Upper lobe of left lung (tissue), 6 donors: Measurements from ENCODE around the gene RNFT2. TPM values are rescaled to one million over a fixed set of nuclear protein-coding genes. Genes with fewer than 3 reads are reported as not detected.
A peak's percentile ranks its signal among the peaks of the same experiment; 100 is the strongest.

Source experiments
- ATAC-seq, 2 donors: fragments of 200-7000 bp; cut with Tn5 transposase; one replicate each; pipeline ENCODE4 v1.9.1; 2022; ENCODE audit warnings: mild to moderate bottlenecking in 2 of 2, moderate library complexity in 2 of 2; ENCODE audit not compliant: low FRiP score in 2 of 2
- DNase-seq, 2 donors: peaks; one replicate each; pipeline ENCODE4 v3.0.0-alpha.2; 2019 to 2020
- H3K27ac ChIP-seq, 4 donors: fragments of 200-600 bp; sonication (generic); one replicate each; pipeline ENCODE4 v1.5.1; 2016 to 2019
- H3K27me3 ChIP-seq, 4 donors: fragments of 200-600 bp; sonication (generic); one replicate each; pipeline ENCODE4 v1.5.1; 2017 to 2019
- H3K36me3 ChIP-seq, 4 donors: fragments of 200-600 bp; sonication (generic); one replicate each; pipeline ENCODE4 v1.5.1; 2016 to 2019
- H3K4me1 ChIP-seq, 4 donors: fragments of 200-600 bp; sonication (generic); one replicate each; pipeline ENCODE4 v1.5.1; 2018 to 2019
- H3K4me3 ChIP-seq, 4 donors: fragments of 200-600 bp; sonication (generic); one replicate each; pipeline ENCODE4 v1.5.1; 2017 to 2019; ENCODE audit warnings: mild to moderate bottlenecking in 2 of 4, moderate library complexity in 1 of 4
- H3K9me3 ChIP-seq, 4 donors: fragments of 200-600 bp; sonication (generic); one replicate each; pipeline ENCODE4 v1.5.1; 2018 to 2019
- EP300 ChIP-seq, 4 donors: sonication (generic); formaldehyde crosslinking; IDR thresholded peaks; one replicate each; pipeline ENCODE4 v1.5.1; 2017; ENCODE audit warnings: antibody characterized with exemption in 4 of 4, control low read depth in 2 of 4
- POLR2A ChIP-seq, 4 donors: fragments of 450-650 bp; IDR thresholded peaks; one replicate each; pipeline ENCODE4 v1.5.1; 2016 to 2017; ENCODE audit warnings: antibody characterized with exemption in 4 of 4, mild to moderate bottlenecking in 2 of 4
- POLR2AphosphoS5 ChIP-seq, 2 donors: sonication (generic); formaldehyde crosslinking; IDR thresholded peaks; one replicate each; pipeline ENCODE4 v1.5.1; 2017; ENCODE audit warnings: antibody characterized with exemption in 2 of 2
- WGBS, 2 donors: methylation state at CpG; one replicate each; pipeline ENCODE4 v1.1.5; 2017 to 2018; 5-methylcytosine and 5-hydroxymethylcytosine counted together
- total RNA-seq, 6 donors: library from RNA; depleted of rRNA in 4 of 6; stranded (reverse); fragments of >200 nt in 4 of 6; gene quantifications; one replicate each; pipeline versions ENCODE4 v1.1.0 to v1.2.1, GENCODE V29; 2016 to 2021
- TF ChIP-seq, protein P1 (sequence below), 6 experiments: fragments of 450-650 bp in 4 of 6; fragments of 200-600 bp in 2 of 6; sonication (generic) in 2 of 6; IDR thresholded peaks; one replicate each; pipeline ENCODE4 v1.5.1; 2016 to 2019; ENCODE audit warnings: antibody characterized with exemption in 6 of 6
- donor health status: DM: no; HTN: no; CAD: no; lungs with moderate emphysema.
- donor health status: DM: no; HTN: yes; CAD: no; lungs with severe emphysema.

The RNFT2 gene
- total RNA-seq, 6 donors from 2014 or later, result 0.91 to 4.8 (median 2.1) TPM

DNA sequence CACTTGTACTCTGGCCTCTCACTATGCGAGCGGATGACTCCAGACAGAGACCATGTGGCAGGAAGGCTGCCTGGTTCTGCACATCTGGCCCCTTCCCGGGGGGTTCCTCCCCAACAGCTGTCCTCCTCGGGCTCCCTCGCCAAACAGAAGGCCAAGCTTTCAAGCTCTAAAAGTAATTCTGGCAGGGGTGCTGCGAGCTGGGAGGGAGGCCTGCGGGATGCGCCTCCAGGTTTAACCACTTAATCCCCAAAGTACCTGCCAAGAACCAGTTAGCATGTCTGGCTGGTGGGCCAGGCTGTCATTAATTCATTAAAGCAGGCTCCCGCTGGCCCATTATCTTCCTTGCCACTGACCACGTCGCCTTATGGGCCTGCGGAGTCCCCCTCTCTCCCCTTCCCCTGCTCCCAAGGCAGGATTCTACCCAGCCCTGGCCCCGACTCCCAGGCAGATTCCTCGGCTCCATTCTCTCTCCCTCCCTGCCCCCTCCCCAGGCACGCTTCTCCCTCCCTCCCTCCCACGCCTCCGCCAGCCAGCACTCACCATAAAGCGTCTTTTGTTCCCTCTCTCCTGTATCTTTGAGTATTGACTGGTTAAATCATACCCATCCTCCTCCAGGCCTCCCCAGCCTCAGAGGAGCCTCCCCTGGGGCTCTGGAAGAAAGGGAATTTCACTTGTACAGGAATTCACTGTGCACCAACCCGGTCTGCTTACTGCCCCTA, 138.2 kb downstream of the RNFT2 start:
- ATAC-seq (no peak), DNase-seq (no peak)
- 23 to 25% methylated on average over 14 to 19 of the region's 19 CpGs for WGBS, 2 donors
- no peak overlapping the region for H3K27ac ChIP-seq
- H3K36me3 ChIP-seq, result no peaks in the 10 kb centered on the region
- peaks cover 5 to 8% (median 5%) of the 10 kb centered on the region in 4 donors for H3K9me3 ChIP-seq
- H3K4me1 ChIP-seq, result peaks cover 23 to 31% (median 28%) of the 10 kb centered on the region in 4 donors
- peaks cover 0 to 38% (median 18%) of the 10 kb centered on the region in 4 donors for H3K27me3 ChIP-seq
- no peak overlapping the region for H3K4me3 ChIP-seq
- TF ChIP-seq EP300 (IDR thresholded peaks at IDR 0.05) (no peak), POLR2AphosphoS5 (IDR thresholded peaks at IDR 0.05) (no peak), POLR2A (IDR thresholded peaks at IDR 0.05) (no peak)
- TF ChIP-seq, protein P1, sequence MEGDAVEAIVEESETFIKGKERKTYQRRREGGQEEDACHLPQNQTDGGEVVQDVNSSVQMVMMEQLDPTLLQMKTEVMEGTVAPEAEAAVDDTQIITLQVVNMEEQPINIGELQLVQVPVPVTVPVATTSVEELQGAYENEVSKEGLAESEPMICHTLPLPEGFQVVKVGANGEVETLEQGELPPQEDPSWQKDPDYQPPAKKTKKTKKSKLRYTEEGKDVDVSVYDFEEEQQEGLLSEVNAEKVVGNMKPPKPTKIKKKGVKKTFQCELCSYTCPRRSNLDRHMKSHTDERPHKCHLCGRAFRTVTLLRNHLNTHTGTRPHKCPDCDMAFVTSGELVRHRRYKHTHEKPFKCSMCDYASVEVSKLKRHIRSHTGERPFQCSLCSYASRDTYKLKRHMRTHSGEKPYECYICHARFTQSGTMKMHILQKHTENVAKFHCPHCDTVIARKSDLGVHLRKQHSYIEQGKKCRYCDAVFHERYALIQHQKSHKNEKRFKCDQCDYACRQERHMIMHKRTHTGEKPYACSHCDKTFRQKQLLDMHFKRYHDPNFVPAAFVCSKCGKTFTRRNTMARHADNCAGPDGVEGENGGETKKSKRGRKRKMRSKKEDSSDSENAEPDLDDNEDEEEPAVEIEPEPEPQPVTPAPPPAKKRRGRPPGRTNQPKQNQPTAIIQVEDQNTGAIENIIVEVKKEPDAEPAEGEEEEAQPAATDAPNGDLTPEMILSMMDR (IDR thresholded peaks at IDR 0.05), result no peak

- Histone ChIP-seq H3K4me1 (peaks cover 31 to 45% (median 37%) of the 10 kb centered on the region in 4 donors), H3K27ac (no peak overlapping the region), H3K27me3 (peaks cover 0 to 54% (median 28%) of the 10 kb centered on the region in 4 donors), H3K4me3 (peak overlapping the region in 3 of 4 donors; percentile 17 to 39 (median 27)), H3K36me3 (no peaks in the 10 kb centered on the region), H3K9me3 (peaks cover 5 to 8% (median 5%) of the 10 kb centered on the region in 4 donors)
- TF ChIP-seq POLR2AphosphoS5 (IDR thresholded peaks at IDR 0.05), result no peak
- TF ChIP-seq, protein P1 (IDR thresholded peaks at IDR 0.05), result no peak
- no peak for TF ChIP-seq POLR2A (IDR thresholded peaks at IDR 0.05)
- TF ChIP-seq EP300 (IDR thresholded peaks at IDR 0.05), result no peak
- peak in 1 of 2 donors; percentile 73 for DNase-seq
- ATAC-seq, result peak in 1 of 2 donors; percentile 17
- WGBS, 2 donors, result 1 to 3% methylated on average over 32 to 46 of the region's 55 CpGs
Observed at GRCh38 chr12:116878567-116879508, 140.7 kb downstream of the RNFT2 start.

GRCh38 chr12:116879509-116880212, 141.5 kb downstream of the RNFT2 start:
- H3K4me3 ChIP-seq, result peak overlapping the region in 2 of 4 donors; percentile 27 to 39
- TF ChIP-seq, protein P1 (IDR thresholded peaks at IDR 0.05), result no peak
- TF ChIP-seq POLR2AphosphoS5 (IDR thresholded peaks at IDR 0.05), result no peak
- DNase-seq (peak in 1 of 2 donors; percentile 76), ATAC-seq (no peak)
- H3K4me1 ChIP-seq, result peaks cover 31 to 45% (median 37%) of the 10 kb centered on the region in 4 donors
- peaks cover 0 to 54% (median 28%) of the 10 kb centered on the region in 4 donors for H3K27me3 ChIP-seq
- peaks cover 1 to 3% (median 2%) of the 10 kb centered on the region in 4 donors for H3K9me3 ChIP-seq
- no peak overlapping the region for H3K27ac ChIP-seq
- no peaks in the 10 kb centered on the region for H3K36me3 ChIP-seq
- 3 to 8% methylated on average over 9 to 49 of the region's 52 CpGs for WGBS, 2 donors

DNA sequence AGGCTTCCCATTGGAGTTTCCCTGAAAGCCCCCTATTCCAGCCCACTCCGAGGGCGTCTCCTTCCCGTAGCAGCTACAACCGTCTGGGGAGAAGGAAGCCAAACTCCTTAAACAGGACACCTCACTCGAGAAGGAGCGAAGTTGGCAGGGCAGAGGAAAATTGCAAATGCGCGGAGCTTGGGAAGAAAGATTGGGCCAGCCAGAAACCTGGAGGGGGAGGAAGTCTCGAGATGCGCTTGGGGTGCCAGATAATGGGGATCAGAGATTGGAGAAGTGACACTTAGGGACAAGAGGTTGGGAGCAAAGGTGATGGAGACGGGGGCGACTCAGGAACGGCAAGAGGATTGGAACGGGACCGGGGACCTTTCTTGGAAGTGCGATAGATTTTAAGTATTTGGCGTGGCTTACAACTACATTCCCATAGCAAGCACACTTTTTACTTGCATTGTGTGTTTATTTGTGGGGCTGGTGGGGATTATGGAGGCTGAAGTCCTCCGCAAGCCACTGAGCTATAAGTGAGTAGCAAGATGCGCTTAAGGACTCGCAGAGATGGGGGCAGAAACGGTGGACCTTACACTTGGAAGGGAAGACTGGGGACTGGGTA, 142.2 kb downstream of the RNFT2 start:
- DNase-seq (no peak), ATAC-seq (no peak)
- peaks cover 31 to 45% (median 37%) of the 10 kb centered on the region in 4 donors for H3K4me1 ChIP-seq
- no peaks in the 10 kb centered on the region for H3K9me3 ChIP-seq
- peaks cover 0 to 54% (median 28%) of the 10 kb centered on the region in 4 donors for H3K27me3 ChIP-seq
- WGBS, 2 donors, result 3 to 4% methylated on average over 21 of the region's 21 CpGs
- no peaks in the 10 kb centered on the region for H3K36me3 ChIP-seq
- peak overlapping the region in 3 of 4 donors; percentile 35 to 41 (median 40) for H3K4me3 ChIP-seq
- TF ChIP-seq POLR2A (IDR thresholded peaks at IDR 0.05), result no peak
- TF ChIP-seq, protein P1 (IDR thresholded peaks at IDR 0.05), result no peak
- TF ChIP-seq POLR2AphosphoS5 (IDR thresholded peaks at IDR 0.05), result no peak
- no peak for TF ChIP-seq EP300 (IDR thresholded peaks at IDR 0.05)
- no peak overlapping the region for H3K27ac ChIP-seq
